Measurements from ENCODE around the gene RAD9B. TPM values are rescaled to one million over a fixed set of nuclear protein-coding genes. Genes with fewer than 3 reads are reported as not detected.

The RAD9B gene
- total and polyA plus RNA-seq, 9 of the 15 experiments (the other 6 are each of a cell fraction or from before 2014, with no cell fraction given) = 0.05 to 0.83 (median 0.32) TPM

DNA sequence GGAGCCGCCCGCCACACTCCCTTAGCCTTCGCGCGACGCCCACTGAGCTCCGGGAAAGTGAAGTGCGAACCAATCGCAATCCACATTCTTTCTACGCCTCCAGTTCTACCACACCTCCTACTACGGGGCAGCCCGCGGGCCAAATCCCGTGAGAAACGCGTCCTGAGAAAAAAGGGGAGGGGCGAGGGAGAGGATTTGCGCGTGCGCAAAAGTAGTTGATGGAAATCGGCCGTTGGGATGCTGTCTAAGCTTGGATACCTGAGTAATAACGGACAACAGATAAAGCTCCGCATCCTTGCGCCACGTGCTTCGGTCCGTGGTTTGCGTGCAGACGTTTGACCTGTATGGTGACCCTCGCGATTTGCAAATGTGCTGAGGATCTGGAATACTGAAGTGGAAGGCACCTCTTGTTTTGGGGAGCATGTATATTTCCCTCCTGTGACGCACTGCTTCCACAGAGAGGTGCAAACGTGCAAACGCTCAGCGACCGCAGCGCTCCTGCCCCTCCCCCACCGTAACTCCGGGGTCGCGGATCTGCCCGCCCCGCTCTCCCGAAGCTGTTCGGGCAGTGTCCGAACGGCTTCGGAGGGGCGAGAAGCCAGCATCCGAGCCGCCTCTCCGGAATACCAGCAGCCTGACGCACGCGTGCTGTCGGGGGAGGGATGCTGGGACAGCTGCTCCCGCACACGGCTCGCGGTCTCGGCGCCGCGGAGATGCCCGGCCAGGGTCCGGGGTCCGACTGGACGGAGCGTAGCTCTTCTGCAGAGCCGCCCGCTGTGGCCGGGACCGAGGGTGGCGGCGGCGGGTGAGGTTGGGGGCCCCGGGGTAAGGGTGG is 33.7 kb upstream of the RAD9B start, which contains the start of the genes FAM216A and GPN3 (continued):
- TF ChIP-seq SMAD2 (IDR thresholded peaks at IDR 0.05; ENCODE audit: low read depth, low read length) (no peak), ZNF507 (tag; conservative IDR thresholded peaks at IDR 0.05) (no peak), NUFIP1 (IDR thresholded peaks at IDR 0.05; ENCODE audit: partially characterized antibody) (no peak), MIER1 (IDR thresholded peaks at IDR 0.05; ENCODE audit: low read depth) (no peak), ZNF282 (CRISPR knock-in tag; IDR thresholded peaks at IDR 0.05) (no peak; the same call in 1 of the 2 replicates), ZBTB40 (IDR thresholded peaks at IDR 0.05) (no peak), ZBTB40 (CRISPR knock-in tag; IDR thresholded peaks at IDR 0.05) (no peak), NFE2L1 (tag; IDR thresholded peaks at IDR 0.05; ENCODE audit: borderline replicate concordance, low read depth) (no peak), HBP1 (CRISPR knock-in tag; IDR thresholded peaks at IDR 0.05) (no peak), PYGO2 (tag; IDR thresholded peaks at IDR 0.05) (no peak), NR2C2 (CRISPR knock-in tag; IDR thresholded peaks at IDR 0.05) (no peak), NR2C2 (tag; IDR thresholded peaks at IDR 0.05) (peak; percentile 60; the same call in 1 of the 2 replicates), JUN (IDR thresholded peaks at IDR 0.05; ENCODE audit: borderline replicate concordance, low read depth, low read length) (peak; percentile 60; the same call in 1 of the 2 replicates), JUN (CRISPR knock-in tag; IDR thresholded peaks at IDR 0.05; ENCODE audit: borderline replicate concordance) (no peak)
- TF ChIP-seq, protein P1, sequence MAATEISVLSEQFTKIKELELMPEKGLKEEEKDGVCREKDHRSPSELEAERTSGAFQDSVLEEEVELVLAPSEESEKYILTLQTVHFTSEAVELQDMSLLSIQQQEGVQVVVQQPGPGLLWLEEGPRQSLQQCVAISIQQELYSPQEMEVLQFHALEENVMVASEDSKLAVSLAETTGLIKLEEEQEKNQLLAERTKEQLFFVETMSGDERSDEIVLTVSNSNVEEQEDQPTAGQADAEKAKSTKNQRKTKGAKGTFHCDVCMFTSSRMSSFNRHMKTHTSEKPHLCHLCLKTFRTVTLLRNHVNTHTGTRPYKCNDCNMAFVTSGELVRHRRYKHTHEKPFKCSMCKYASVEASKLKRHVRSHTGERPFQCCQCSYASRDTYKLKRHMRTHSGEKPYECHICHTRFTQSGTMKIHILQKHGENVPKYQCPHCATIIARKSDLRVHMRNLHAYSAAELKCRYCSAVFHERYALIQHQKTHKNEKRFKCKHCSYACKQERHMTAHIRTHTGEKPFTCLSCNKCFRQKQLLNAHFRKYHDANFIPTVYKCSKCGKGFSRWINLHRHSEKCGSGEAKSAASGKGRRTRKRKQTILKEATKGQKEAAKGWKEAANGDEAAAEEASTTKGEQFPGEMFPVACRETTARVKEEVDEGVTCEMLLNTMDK (IDR thresholded peaks at IDR 0.05; ENCODE audit: borderline replicate concordance, insufficient read depth, low read depth, low read length, poor library complexity, severe bottlenecking) = no peak

Data from K562 (cell line).